DND-41 (cell line): ENCODE results near the gene DCC.

Experiments used
- EZH2 ChIP-seq: IDR thresholded peaks from 3 replicates; pipeline ENCODE4 v1.6.1; 2012; ENCODE audit warnings: borderline replicate concordance, low read depth, mild to moderate bottlenecking, moderate library complexity, low read length, inconsistent platforms; ENCODE audit not compliant: severe bottlenecking
- TF ChIP-seq, protein P1 (sequence below): IDR thresholded peaks from 2 replicates; pipeline ENCODE4 v1.5.1; 2012; ENCODE audit warnings: borderline replicate concordance, low read length, moderate library complexity, mild to moderate bottlenecking; ENCODE audit not compliant: poor library complexity, severe bottlenecking; ENCODE audit errors: extremely low read depth

DNA sequence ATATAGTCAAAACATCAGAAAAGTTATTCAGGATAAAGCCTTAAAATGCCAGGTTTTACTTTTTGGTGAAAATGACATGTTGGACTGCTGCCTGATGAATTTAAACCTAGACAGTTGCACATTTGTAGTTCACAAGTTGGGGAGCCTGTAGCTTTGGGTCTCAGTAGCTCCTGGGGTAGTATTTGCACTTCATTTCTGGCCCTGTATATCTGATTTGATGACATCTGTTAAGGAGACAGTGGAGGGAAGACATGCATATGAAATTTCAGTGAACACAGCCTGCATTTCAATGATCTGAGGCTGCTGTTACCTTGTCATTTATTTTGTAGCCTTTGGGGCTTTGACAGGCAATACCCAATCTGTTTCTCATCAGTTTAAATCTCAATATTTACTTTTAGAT is 156.4 kb downstream of the DCC start:
- TF ChIP-seq, protein P1, sequence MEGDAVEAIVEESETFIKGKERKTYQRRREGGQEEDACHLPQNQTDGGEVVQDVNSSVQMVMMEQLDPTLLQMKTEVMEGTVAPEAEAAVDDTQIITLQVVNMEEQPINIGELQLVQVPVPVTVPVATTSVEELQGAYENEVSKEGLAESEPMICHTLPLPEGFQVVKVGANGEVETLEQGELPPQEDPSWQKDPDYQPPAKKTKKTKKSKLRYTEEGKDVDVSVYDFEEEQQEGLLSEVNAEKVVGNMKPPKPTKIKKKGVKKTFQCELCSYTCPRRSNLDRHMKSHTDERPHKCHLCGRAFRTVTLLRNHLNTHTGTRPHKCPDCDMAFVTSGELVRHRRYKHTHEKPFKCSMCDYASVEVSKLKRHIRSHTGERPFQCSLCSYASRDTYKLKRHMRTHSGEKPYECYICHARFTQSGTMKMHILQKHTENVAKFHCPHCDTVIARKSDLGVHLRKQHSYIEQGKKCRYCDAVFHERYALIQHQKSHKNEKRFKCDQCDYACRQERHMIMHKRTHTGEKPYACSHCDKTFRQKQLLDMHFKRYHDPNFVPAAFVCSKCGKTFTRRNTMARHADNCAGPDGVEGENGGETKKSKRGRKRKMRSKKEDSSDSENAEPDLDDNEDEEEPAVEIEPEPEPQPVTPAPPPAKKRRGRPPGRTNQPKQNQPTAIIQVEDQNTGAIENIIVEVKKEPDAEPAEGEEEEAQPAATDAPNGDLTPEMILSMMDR, result no peak
- no peak for TF ChIP-seq EZH2
